HCT116 (cell line): ENCODE data around the gene KIF26B. TPM values are rescaled to one million over a fixed set of nuclear protein-coding genes. Genes with fewer than 3 reads are reported as not detected.

Experiments
- ATAC-seq: fragments of 200-7000 bp; cut with Tn5 transposase; 2 replicates; pipeline ENCODE4 v1.9.1; 2020; ENCODE audit warnings: mild to moderate bottlenecking, moderate library complexity
- BruUV-seq: library from RNA; stranded (reverse); fragments of 400-500 nt; replicated peaks from 2 replicates; lab custom pipeline; 2021; lab: Mats Ljungman, UMichigan
- CTCF ChIA-PET: fragments of 300-600 bp; sonication (Branson Sonifier 250); formaldehyde crosslinking; loops from one replicate; lab custom pipeline; 2021; ENCODE audit warnings: antibody characterized with exemption; lab: Charles Lee
- POLR2A ChIA-PET: fragments of 300-600, 350-600 bp; sonication (Branson Sonifier 250); formaldehyde crosslinking; loops from one replicate; lab custom pipeline; 2021; ENCODE audit warnings: antibody characterized with exemption; lab: Charles Lee
- RAD21 ChIA-PET, 2 experiments: fragments of 300-600 bp; sonication (Branson Sonifier 250); formaldehyde crosslinking; loops; one replicate each; lab custom pipeline; 2023; ENCODE audit warnings: low total read pairs in 2 of 2; ENCODE audit not compliant: uncharacterized antibody in 2 of 2, unreplicated experiment in 2 of 2, low non-redundant PET in 1 of 2; lab: Charles Lee
- DNase-seq: peaks from one replicate; pipeline ENCODE4 v3.0.0-alpha.2; 2010; ENCODE audit warnings: low read depth, low spot score
- H2AFZ ChIP-seq: fragments of 200-600 bp; shearing (Covaris generic), sonication (generic); 2 replicates; pipeline ENCODE4 v1.6.1; 2017; ENCODE audit warnings: low read depth, mixed run types, mixed read lengths, antibody characterized with exemption, low read length; ENCODE audit not compliant: poor library complexity, severe bottlenecking
- H3K27ac ChIP-seq: 2 replicates; pipeline ENCODE4 v1.5.1; 2012; ENCODE audit warnings: low read depth, low read length
- H3K27me3 ChIP-seq: fragments of 200-600 bp; sonication (generic); 2 replicates; pipeline ENCODE4 v1.6.1; 2016; ENCODE audit warnings: mixed run types, low read length, mixed read lengths; ENCODE audit not compliant: insufficient read depth
- H3K36me3 ChIP-seq, 2 experiments: fragments of 200-500 bp in 1 of 2; fragments of 200-600 bp in 1 of 2; sonication (Bioruptor generic) in 1 of 2; sonication (generic) in 1 of 2; 2 replicates each; pipeline versions ENCODE4 v1.5.1 to v1.6.1; 2014 to 2016; ENCODE audit warnings: low read length in 2 of 2, inconsistent platforms in 1 of 2, mixed read lengths in 1 of 2, mixed run types in 1 of 2; ENCODE audit not compliant: insufficient read depth in 2 of 2, control insufficient read depth in 1 of 2
- H3K4me1 ChIP-seq, 2 experiments: fragments of 200-600 bp in 1 of 2; sonication (generic) in 1 of 2; 2 replicates each; pipeline versions ENCODE4 v1.5.1 to v1.6.1; 2012 to 2017; ENCODE audit warnings: low read length in 2 of 2, inconsistent platforms in 1 of 2, mild to moderate bottlenecking in 1 of 2, mixed read lengths in 1 of 2, mixed run types in 1 of 2, moderate library complexity in 1 of 2; ENCODE audit not compliant: insufficient read depth in 2 of 2, control insufficient read depth in 1 of 2
- H3K4me2 ChIP-seq: fragments of 200-600 bp; sonication (generic); 2 replicates; pipeline ENCODE4 v1.6.1; 2017; ENCODE audit warnings: mixed run types, low read length, mixed read lengths
- H3K4me3 ChIP-seq, 2 experiments: fragments of 200-600 bp in 1 of 2; sonication (generic) in 1 of 2; replicated peaks in 1 of 2; 2 replicates each; pipeline ENCODE4 v1.5.1; 2011 to 2016; ENCODE audit warnings: low read length in 2 of 2, control low read depth in 1 of 2, low read depth in 1 of 2, mild to moderate bottlenecking in 1 of 2, mixed read lengths in 1 of 2, mixed run types in 1 of 2
- H3K79me2 ChIP-seq: fragments of 200-600 bp; sonication (generic); 2 replicates; pipeline ENCODE4 v1.6.1; 2017; ENCODE audit warnings: mild to moderate bottlenecking, mixed run types, low read length, moderate library complexity, mixed read lengths; ENCODE audit not compliant: insufficient read depth
- H3K9ac ChIP-seq: fragments of 200-600 bp; sonication (generic); 2 replicates; pipeline ENCODE4 v1.6.1; 2016; ENCODE audit warnings: low read length, mixed read lengths
- H3K9me2 ChIP-seq: fragments of 200-600 bp; sonication (generic), shearing (Covaris generic); 2 replicates; pipeline ENCODE4 v1.6.1; 2017; ENCODE audit warnings: mixed run types, mild to moderate bottlenecking, moderate library complexity; ENCODE audit not compliant: insufficient read depth
- H3K9me3 ChIP-seq, 2 experiments: fragments of 200-500 bp in 1 of 2; fragments of 200-600 bp in 1 of 2; sonication (Bioruptor generic) in 1 of 2; sonication (generic) in 1 of 2; 2 replicates each; pipeline ENCODE4 v1.6.1; 2014 to 2017; ENCODE audit warnings: low read length in 2 of 2, mixed read lengths in 2 of 2, inconsistent platforms in 1 of 2, low read depth in 1 of 2, mild to moderate bottlenecking in 1 of 2, mixed run types in 1 of 2, moderate library complexity in 1 of 2; ENCODE audit not compliant: control insufficient read depth in 1 of 2, insufficient read depth in 1 of 2
- H4K20me1 ChIP-seq: fragments of 200-600 bp; sonication (generic), shearing (Covaris generic); 2 replicates; pipeline ENCODE4 v1.6.1; 2017; ENCODE audit warnings: mixed run types, mild to moderate bottlenecking, moderate library complexity; ENCODE audit not compliant: insufficient read depth
- CBX3 ChIP-seq: IDR thresholded peaks from 2 replicates; pipeline ENCODE4 v1.6.1; 2012; ENCODE audit warnings: low read depth
- CEBPB ChIP-seq: IDR thresholded peaks from 2 replicates; pipeline ENCODE4 v1.6.1; 2012; ENCODE audit warnings: low read depth
- CTCF ChIP-seq, 3 experiments: fragments of 200-600 bp in 1 of 3; sonication (generic) in 1 of 3; IDR thresholded peaks in 2 of 3; conservative IDR thresholded peaks in 1 of 3; 2 replicates each; pipeline ENCODE4 v1.5.1; 2012 to 2017; ENCODE audit warnings: low read depth in 2 of 3, low read length in 2 of 3, antibody characterized with exemption in 1 of 3, borderline replicate concordance in 1 of 3, control low read depth in 1 of 3, mild to moderate bottlenecking in 1 of 3, mixed read lengths in 1 of 3, mixed run types in 1 of 3, moderate library complexity in 1 of 3; ENCODE audit not compliant: insufficient read depth in 1 of 3
- EGR1 ChIP-seq: IDR thresholded peaks from 2 replicates; pipeline ENCODE4 v1.6.1; 2012; ENCODE audit warnings: low read depth
- ELF1 ChIP-seq: IDR thresholded peaks from 2 replicates; pipeline ENCODE4 v1.6.1; 2012; ENCODE audit warnings: low read depth, borderline replicate concordance
- FOSL1 ChIP-seq: IDR thresholded peaks from 2 replicates; pipeline ENCODE4 v1.6.1; 2012; ENCODE audit warnings: low read depth
- JUND ChIP-seq: IDR thresholded peaks from 2 replicates; pipeline ENCODE4 v1.6.1; 2012
- POLR2AphosphoS5 ChIP-seq: IDR thresholded peaks from 2 replicates; pipeline ENCODE4 v1.6.1; 2011; ENCODE audit warnings: mild to moderate bottlenecking, low read depth, low read length, moderate library complexity
- SP1 ChIP-seq: IDR thresholded peaks from 2 replicates; pipeline ENCODE4 v1.6.1; 2012; ENCODE audit warnings: low read depth
- intact Hi-C: fragments of 100-400 bp; cut with micrococcal nuclease; formaldehyde crosslinking; loops from 2 replicates; pipeline ENCODE4 v1.10.0; 2022
- total RNA-seq: library from RNA; stranded (reverse); gene quantifications from one replicate; pipeline ENCODE4 v1.2.1, GENCODE V29; 2021; ENCODE audit not compliant: unreplicated experiment

Gene KIF26B
- total RNA-seq, 1 experiment from 2014 or later: 0.49 TPM

DNA sequence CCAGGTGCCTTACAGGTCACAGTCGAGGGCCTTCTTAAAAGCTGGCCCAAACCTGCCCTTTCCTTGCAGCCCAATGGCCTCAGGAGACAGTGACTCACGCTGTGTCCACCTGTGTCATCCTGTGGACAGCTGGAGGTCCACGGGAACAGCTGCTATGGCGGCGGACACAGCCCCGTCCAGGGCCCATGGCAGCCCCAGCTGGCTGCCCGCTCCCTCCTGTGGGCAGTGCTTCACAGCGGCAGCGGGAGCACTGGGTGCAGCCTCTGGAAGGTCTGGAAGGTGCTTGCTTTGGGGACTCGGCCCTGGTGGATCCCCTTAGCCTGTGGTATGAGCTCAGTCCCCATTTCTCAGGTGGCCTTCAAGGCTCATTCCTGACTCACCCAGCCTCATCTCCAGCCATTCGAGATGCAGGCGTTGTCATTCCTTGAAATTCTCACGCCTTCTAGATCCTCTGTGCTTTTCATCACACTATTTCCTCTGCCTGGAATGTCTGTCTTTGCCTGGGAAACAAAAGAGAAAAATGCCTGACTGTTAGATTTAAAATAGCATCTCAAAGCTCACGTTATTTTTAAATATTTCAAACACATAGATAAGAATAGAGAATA is 86.8 kb downstream of the KIF26B start:
- DNase-seq (no peak), ATAC-seq (no peak)
- BruUV-seq: no TSS peak
- H3K27ac ChIP-seq: no peak overlapping the region
- H3K79me2 ChIP-seq: no peaks in the 10 kb centered on the region
- intact Hi-C loops: no loop called here
- H3K9ac ChIP-seq: no peak overlapping the region
- no peak overlapping the region for H3K4me3 ChIP-seq
- ChIA-PET RAD21 (no interaction called here), CTCF (no interaction called here), POLR2A (no interaction called here)
- H2AFZ ChIP-seq: no peak overlapping the region
- H3K9me2 ChIP-seq: no peaks in the 10 kb centered on the region
- TF ChIP-seq SP1: no peak
- no peak for TF ChIP-seq JUND
- TF ChIP-seq ELF1: no peak
- no peaks in the 10 kb centered on the region for H3K36me3 ChIP-seq
- no peaks in the 10 kb centered on the region for H3K9me3 ChIP-seq
- no peaks in the 10 kb centered on the region for H3K4me1 ChIP-seq
- H3K27me3 ChIP-seq: no peaks in the 10 kb centered on the region
- no peak overlapping the region for H3K4me2 ChIP-seq
- H4K20me1 ChIP-seq: no peaks in the 10 kb centered on the region

DNA sequence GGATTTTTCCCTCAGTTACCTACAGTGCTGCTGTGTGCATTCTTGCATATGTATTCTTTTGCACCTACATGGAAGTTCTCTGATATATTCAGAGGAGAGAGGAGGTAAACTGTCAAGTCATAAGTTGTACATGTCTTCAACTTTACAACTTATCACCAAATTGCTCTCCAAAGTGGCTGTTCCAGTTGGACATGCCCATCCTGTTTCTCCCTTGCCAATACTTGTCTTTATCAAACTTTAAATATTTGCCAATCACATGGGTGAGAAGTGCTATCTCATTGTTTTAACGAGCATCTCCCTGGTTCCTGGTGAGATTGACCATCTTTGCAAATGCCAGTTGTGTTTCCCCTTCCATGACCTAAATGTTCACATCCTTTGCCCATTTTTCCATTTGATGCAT is 88.2 kb downstream of the KIF26B start:
- ATAC-seq (no peak), DNase-seq (no peak)
- no peak overlapping the region for H3K27ac ChIP-seq
- ChIA-PET RAD21 (no interaction called here), POLR2A (no interaction called here), CTCF (no interaction called here)
- no peak overlapping the region for H3K4me3 ChIP-seq
- H3K4me1 ChIP-seq: no peaks in the 10 kb centered on the region
- no peaks in the 10 kb centered on the region for H4K20me1 ChIP-seq
- no peak overlapping the region for H2AFZ ChIP-seq
- TF ChIP-seq JUND: no peak
- TF ChIP-seq FOSL1: no peak
- no peak for TF ChIP-seq EGR1
- TF ChIP-seq POLR2AphosphoS5: no peak
- no peak for TF ChIP-seq ELF1
- no peak for TF ChIP-seq CTCF (IDR thresholded peaks at IDR 0.05 in 2 of 3, conservative IDR thresholded peaks at IDR 0.05 in 1 of 3; ENCODE audit: borderline replicate concordance in 1 of 3, insufficient read depth in 1 of 3, low read depth in 2 of 3, low read length in 2 of 3)
- TF ChIP-seq CEBPB: no peak
- no peak for TF ChIP-seq CBX3
- no peaks in the 10 kb centered on the region for H3K27me3 ChIP-seq
- intact Hi-C loops: no loop called here
- H3K9me2 ChIP-seq: no peaks in the 10 kb centered on the region
- H3K79me2 ChIP-seq: no peaks in the 10 kb centered on the region
- no peaks in the 10 kb centered on the region for H3K36me3 ChIP-seq
- no peak overlapping the region for H3K9ac ChIP-seq
- no TSS peak for BruUV-seq
- no peaks in the 10 kb centered on the region for H3K9me3 ChIP-seq
- H3K4me2 ChIP-seq: no peak overlapping the region
